Stimulated activated CD8-positive, alpha-beta memory T cell treated with anti-CD3 and anti-CD28 coated beads, Interleukin-4, amount 100 ng/mL, for 24 hours (primary cell): Measurements from ENCODE around the gene KRTAP22-1.

Experiments used
- DNase-seq: peaks from one replicate; pipeline ENCODE4 v3.0.0-alpha.2; 2020; ENCODE audit warnings: low read depth

The KRTAP22-1 gene

GRCh38 chr21:30625449-30626165, 24.7 kb downstream of the KRTAP22-1 start:
- no peak for DNase-seq

- no peak for DNase-seq
Measured at GRCh38 chr21:30628109-30628508, 27.2 kb downstream of the KRTAP22-1 start.

DNA sequence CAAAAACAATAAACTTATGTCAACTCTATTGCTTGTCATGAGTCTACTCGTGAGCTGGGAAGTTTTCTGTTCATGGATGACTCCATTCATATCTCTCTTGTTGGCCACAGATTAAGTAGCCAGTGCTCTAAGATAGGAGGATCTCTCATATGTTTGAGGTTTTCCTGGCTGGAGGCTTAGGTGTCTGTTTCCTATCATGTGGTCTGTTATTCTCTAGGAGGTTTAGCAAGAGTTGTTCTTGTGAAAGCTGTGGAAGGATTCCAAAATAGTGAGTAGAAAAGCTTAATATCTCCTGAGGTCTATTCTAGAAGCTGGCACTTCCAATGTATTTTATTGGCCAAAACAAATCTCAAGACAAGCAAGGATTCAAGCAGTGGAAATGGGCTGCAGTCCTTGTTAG, 28.3 kb downstream of the KRTAP22-1 start:
- no peak for DNase-seq

GRCh38 chr21:30634906-30635305, 34.0 kb downstream of the KRTAP22-1 start, which contains the start of gene KRTAP20-2:
KRTAP20-2 (plus strand) TSS chr21:30635206; CDS start chr21:30635264, 58 bp downstream.
- DNase-seq, result no peak

DNA sequence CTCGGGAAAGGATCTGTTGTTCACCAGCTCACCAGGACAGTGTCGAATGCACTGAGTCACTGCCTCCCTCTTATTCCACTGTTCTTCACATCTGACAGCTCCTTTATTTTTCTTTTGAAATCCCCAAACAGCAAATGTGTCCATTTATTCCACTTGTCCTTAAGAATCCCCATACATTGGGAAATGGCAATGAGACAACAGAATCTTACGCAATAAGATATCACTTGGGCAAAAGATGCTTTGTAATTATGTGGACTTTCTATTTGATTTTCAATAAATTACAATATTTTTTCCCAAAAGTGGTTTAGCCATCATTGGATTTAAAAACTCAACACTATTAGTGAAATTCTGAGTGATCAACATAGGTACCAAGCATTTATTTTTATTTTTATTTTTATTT, 37.8 kb downstream of the KRTAP22-1 start:
- no peak for DNase-seq

GRCh38 chr21:30642564-30642963, 41.7 kb downstream of the KRTAP22-1 start, which contains the start of gene KRTAP20-3:
KRTAP20-3 (plus strand) TSS chr21:30642864.
- no peak for DNase-seq

DNA sequence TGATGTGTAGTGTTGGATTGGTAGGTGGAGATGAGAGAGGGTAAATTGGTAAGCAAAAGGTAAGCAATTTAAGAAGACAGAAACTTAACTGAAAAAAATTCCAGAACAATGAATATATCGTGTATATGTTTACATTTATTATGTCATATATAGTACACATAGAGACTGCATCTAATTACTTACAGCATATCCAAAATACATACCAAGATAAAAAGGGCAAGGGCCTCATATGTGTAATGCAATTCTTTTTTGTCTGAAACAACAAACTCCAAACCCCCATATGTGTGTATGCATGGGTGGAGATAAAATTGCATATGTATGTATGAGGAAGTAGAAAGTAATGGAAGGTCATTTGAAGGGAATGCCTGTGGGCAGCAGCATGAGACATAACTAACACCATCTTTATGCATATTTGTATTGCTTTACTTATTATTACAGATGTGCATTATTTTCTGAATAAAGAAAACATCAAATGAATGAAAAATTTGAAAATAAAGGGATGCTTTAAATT, 46.1 kb downstream of the KRTAP22-1 start:
- no peak for DNase-seq
